Measurements from ENCODE around the gene NUDT9.
"Not testable (repeated sequence)": the region's sequence is repeated elsewhere in the genome, so short reads cannot be mapped to it uniquely, and the experiment has no call there.

NUDT9 gene

DNA sequence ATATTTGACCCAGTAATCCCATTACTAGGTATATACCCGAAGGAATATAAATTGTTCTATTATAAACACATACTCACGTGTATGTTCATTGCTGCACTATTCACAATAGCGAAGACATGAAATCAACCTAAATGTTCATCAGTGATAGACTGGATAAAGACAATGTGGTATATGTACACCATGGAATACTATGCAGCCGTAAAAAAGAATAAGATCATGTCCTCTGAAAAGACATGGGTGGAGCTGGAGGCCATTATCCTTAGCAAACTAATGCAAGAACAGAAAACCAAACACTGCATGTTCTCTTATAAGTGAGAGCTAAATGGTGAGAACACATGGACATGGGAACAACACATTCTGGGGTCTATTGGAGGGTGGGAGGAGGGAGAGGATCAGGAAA, 36.5 kb downstream of the NUDT9 start:
- H3K36me3 ChIP-seq (ENCODE audit: control insufficient read depth, insufficient read depth, low read length): no peaks in the 10 kb centered on the region
- no peak overlapping the region for H3K27ac ChIP-seq (ENCODE audit: low read length)
- no peak overlapping the region for H3K4me3 ChIP-seq (ENCODE audit: low read length)
- no peak for DNase-seq (ENCODE audit: low read depth, low spot score)
- WGBS (ENCODE audit: insufficient coverage, insufficient read length): no CpG with 5 or more reads among the region's 4 CpGs
- H3K27me3 ChIP-seq (ENCODE audit: control insufficient read depth, insufficient read depth, low read length): no peaks in the 10 kb centered on the region
- no peaks in the 10 kb centered on the region for H3K9me3 ChIP-seq (ENCODE audit: control insufficient read depth, insufficient read depth, low read length)
- no peaks in the 10 kb centered on the region for H3K4me1 ChIP-seq (ENCODE audit: control insufficient read depth, insufficient read depth, low read length)

DNA sequence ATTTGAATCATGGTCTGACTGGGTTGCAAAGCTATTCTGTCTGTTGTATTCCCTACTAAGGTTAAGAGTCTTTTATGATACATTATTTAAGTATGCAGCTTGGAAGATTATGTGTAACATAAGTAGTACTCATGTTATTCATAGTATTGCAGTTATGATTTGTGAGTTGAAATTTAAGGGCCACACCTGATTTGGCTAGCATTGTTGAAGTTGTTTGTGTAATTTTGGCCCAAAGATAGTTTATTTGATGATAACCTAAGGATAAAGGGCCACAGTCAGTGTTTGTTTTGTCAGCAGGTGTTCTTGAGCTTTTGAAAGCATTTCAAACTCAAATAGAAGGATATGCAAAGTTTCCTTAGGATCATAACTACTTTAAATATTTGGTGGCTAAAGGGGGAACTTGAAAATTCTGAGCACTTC, 38.9 kb downstream of the NUDT9 start:
- no peak overlapping the region for H3K4me3 ChIP-seq (ENCODE audit: low read length)
- H3K4me1 ChIP-seq (ENCODE audit: control insufficient read depth, insufficient read depth, low read length): no peaks in the 10 kb centered on the region
- no peak for DNase-seq (ENCODE audit: low read depth, low spot score)
- no peaks in the 10 kb centered on the region for H3K27me3 ChIP-seq (ENCODE audit: control insufficient read depth, insufficient read depth, low read length)
- no peak overlapping the region for H3K27ac ChIP-seq (ENCODE audit: low read length)
- H3K36me3 ChIP-seq (ENCODE audit: control insufficient read depth, insufficient read depth, low read length): no peaks in the 10 kb centered on the region
- H3K9me3 ChIP-seq (ENCODE audit: control insufficient read depth, insufficient read depth, low read length): no peaks in the 10 kb centered on the region

DNA sequence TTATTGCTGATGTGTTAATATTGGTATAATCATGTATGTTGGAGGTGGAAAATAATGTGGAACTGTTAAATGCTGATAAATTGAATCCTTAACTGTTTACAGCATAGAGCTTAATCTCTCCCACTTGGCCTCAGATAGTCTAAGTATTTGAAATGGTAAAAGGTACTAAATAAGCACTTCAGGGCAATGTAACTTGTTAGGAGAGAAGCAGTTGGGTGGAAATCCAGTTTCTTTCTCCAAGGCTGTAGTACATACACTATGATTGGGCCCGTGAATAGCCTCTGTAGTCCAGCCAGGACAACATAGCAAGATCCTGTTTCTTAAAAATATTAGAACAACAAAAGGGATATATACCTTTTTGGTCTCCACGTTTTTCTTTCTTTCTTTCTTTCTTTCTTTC, 39.7 kb downstream of the NUDT9 start:
- no peaks in the 10 kb centered on the region for H3K27me3 ChIP-seq (ENCODE audit: control insufficient read depth, insufficient read depth, low read length)
- H3K9me3 ChIP-seq (ENCODE audit: control insufficient read depth, insufficient read depth, low read length): no peaks in the 10 kb centered on the region
- no peak overlapping the region for H3K4me3 ChIP-seq (ENCODE audit: low read length)
- no peak for DNase-seq (ENCODE audit: low read depth, low spot score)
- no peaks in the 10 kb centered on the region for H3K4me1 ChIP-seq (ENCODE audit: control insufficient read depth, insufficient read depth, low read length)
- WGBS (ENCODE audit: insufficient coverage, insufficient read length): no CpG with 5 or more reads among the region's 2 CpGs
- H3K27ac ChIP-seq (ENCODE audit: low read length): no peak overlapping the region
- no peaks in the 10 kb centered on the region for H3K36me3 ChIP-seq (ENCODE audit: control insufficient read depth, insufficient read depth, low read length)

DNA sequence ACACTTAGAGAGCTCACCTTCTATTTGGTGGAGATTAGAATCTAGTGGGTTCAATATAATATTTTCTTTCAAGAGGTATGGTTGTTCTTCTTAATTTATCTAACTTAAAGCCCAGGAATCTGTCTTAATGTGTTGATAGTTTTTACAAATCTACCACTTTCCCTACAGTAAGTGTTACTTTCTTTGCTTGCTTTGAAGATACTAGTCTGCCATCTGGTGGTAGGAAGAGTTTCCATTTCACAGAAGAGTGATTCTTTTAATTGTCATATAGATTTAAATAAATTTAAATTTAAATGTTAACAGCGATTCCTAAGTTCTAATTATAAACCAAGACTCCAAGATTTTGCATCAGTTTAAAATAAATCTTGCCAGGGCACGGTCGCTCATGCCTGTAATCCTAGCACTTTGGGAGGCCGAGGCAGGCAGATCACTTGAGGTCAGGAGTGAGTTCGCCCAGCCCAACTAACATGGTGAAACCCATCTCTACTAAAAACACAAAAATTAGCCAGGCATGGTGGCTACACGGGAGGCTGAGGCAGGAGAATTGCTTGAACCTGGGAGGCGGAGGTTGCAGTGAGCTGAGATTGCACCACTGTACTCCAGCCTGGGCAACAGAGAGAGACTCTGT, 43.5 kb downstream of the NUDT9 start:
- peak; percentile 7 for DNase-seq (ENCODE audit: low read depth, low spot score)
- no peaks in the 10 kb centered on the region for H3K4me1 ChIP-seq (ENCODE audit: control insufficient read depth, insufficient read depth, low read length)
- no peaks in the 10 kb centered on the region for H3K27me3 ChIP-seq (ENCODE audit: control insufficient read depth, insufficient read depth, low read length)
- H3K36me3 ChIP-seq (ENCODE audit: control insufficient read depth, insufficient read depth, low read length): no peaks in the 10 kb centered on the region
- H3K27ac ChIP-seq (ENCODE audit: low read length): no peak overlapping the region
- no CpG with 5 or more reads among the region's 7 CpGs for WGBS (ENCODE audit: insufficient coverage, insufficient read length)
- H3K9me3 ChIP-seq (ENCODE audit: control insufficient read depth, insufficient read depth, low read length): no peaks in the 10 kb centered on the region
- no peak overlapping the region for H3K4me3 ChIP-seq (ENCODE audit: low read length)

DNA sequence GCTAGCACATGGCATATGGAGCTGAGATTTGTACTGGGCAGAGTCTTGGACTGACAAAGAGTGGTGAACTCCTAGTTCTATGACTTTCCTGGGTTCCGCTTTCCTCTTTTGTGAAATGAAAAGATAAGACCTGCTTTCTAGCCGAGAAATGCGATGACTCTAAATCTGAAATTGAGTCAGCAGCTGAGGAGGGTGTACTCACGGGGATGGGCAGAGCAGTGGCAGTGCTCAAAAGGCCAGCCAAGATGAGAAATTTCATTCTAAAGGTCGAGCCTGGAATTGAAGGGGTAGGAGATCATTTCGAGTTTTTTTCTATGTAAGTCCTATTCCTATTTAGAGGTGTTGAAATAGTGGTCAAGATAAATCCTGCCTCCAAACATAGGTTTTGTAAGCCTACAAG, 47.0 kb downstream of the NUDT9 start:
- no peak overlapping the region for H3K4me3 ChIP-seq (ENCODE audit: low read length)
- DNase-seq (ENCODE audit: low read depth, low spot score): no peak
- WGBS (ENCODE audit: insufficient coverage, insufficient read length): no CpG with 5 or more reads among the region's 6 CpGs
- H3K36me3 ChIP-seq (ENCODE audit: control insufficient read depth, insufficient read depth, low read length): no peaks in the 10 kb centered on the region
- no peak overlapping the region for H3K27ac ChIP-seq (ENCODE audit: low read length)
- no peaks in the 10 kb centered on the region for H3K9me3 ChIP-seq (ENCODE audit: control insufficient read depth, insufficient read depth, low read length)
- no peaks in the 10 kb centered on the region for H3K27me3 ChIP-seq (ENCODE audit: control insufficient read depth, insufficient read depth, low read length)
- H3K4me1 ChIP-seq (ENCODE audit: control insufficient read depth, insufficient read depth, low read length): no peaks in the 10 kb centered on the region

- no peaks in the 10 kb centered on the region for H3K27me3 ChIP-seq (ENCODE audit: control insufficient read depth, insufficient read depth, low read length)
- peaks cover 5% of the 10 kb centered on the region; the same call in 1 of the 2 replicates for H3K4me1 ChIP-seq (ENCODE audit: control insufficient read depth, insufficient read depth, low read length)
- H3K9me3 ChIP-seq (ENCODE audit: control insufficient read depth, insufficient read depth, low read length): no peaks in the 10 kb centered on the region
- no peak overlapping the region for H3K27ac ChIP-seq (ENCODE audit: low read length)
- DNase-seq (ENCODE audit: low read depth, low spot score): no peak
- WGBS (ENCODE audit: insufficient coverage, insufficient read length): no CpG with 5 or more reads among the region's 3 CpGs
- H3K4me3 ChIP-seq (ENCODE audit: low read length): no peak overlapping the region
- no peaks in the 10 kb centered on the region for H3K36me3 ChIP-seq (ENCODE audit: control insufficient read depth, insufficient read depth, low read length)
Measured at GRCh38 chr4:87476934-87477333, 54.6 kb downstream of the NUDT9 start.

DNA sequence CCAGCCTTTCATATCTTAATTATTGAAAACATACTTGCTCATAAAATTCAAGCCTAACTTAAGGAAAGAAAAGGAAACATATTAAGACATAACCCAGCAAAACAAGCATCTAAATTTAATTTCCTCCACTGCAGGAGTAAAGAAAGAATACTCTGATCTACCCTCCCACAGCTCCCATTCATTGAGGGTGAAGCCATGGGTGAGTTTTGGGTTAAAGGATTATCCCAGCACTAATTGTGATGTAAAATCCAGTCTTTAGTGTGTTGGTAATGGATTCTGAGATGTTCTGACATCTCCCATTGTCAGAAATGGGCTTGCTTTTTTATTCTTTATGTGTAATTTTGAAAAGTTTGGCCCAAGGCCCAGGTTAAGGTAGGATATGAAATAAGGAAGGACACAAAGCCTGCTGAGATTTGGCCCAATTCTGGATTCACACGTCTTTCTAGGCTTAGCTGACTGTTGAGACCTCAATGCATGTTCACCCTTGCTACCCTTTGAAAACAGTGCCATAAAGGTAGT, 56.4 kb downstream of the NUDT9 start:
- no CpG with 5 or more reads among the region's 1 CpG for WGBS (ENCODE audit: insufficient coverage, insufficient read length)
- H3K4me1 ChIP-seq (ENCODE audit: control insufficient read depth, insufficient read depth, low read length): peaks cover 5% of the 10 kb centered on the region; the same call in 1 of the 2 replicates
- H3K27me3 ChIP-seq (ENCODE audit: control insufficient read depth, insufficient read depth, low read length): no peaks in the 10 kb centered on the region
- no peaks in the 10 kb centered on the region for H3K9me3 ChIP-seq (ENCODE audit: control insufficient read depth, insufficient read depth, low read length)
- no peak overlapping the region for H3K27ac ChIP-seq (ENCODE audit: low read length)
- no peaks in the 10 kb centered on the region for H3K36me3 ChIP-seq (ENCODE audit: control insufficient read depth, insufficient read depth, low read length)
- no peak for DNase-seq (ENCODE audit: low read depth, low spot score)
- no peak overlapping the region for H3K4me3 ChIP-seq (ENCODE audit: low read length)

DNA sequence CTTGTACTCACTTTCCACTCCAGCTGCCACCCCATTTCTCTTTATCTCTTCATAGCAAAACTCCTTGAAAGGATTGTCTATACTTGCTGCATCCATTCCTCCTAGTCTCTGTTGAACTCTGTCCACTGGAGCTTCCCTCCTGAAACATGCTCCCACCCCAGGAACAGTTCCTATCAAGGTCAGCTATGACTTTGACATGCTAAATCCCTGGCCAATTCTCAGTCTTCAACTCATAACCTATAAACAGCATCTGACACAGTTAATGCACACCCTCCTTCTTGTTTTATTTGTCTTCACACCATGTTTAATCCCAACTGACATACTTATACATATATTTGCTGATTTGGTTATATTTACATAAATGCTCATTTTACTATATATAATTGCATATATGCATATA, 59.0 kb downstream of the NUDT9 start:
- no peak for DNase-seq (ENCODE audit: low read depth, low spot score)
- H3K36me3 ChIP-seq (ENCODE audit: control insufficient read depth, insufficient read depth, low read length): no peaks in the 10 kb centered on the region
- H3K9me3 ChIP-seq (ENCODE audit: control insufficient read depth, insufficient read depth, low read length): no peaks in the 10 kb centered on the region
- peaks cover 5% of the 10 kb centered on the region; the same call in 1 of the 2 replicates for H3K4me1 ChIP-seq (ENCODE audit: control insufficient read depth, insufficient read depth, low read length)
- H3K27me3 ChIP-seq (ENCODE audit: control insufficient read depth, insufficient read depth, low read length): no peaks in the 10 kb centered on the region
- H3K4me3 ChIP-seq (ENCODE audit: low read length): no peak overlapping the region
- no peak overlapping the region for H3K27ac ChIP-seq (ENCODE audit: low read length)

DNA sequence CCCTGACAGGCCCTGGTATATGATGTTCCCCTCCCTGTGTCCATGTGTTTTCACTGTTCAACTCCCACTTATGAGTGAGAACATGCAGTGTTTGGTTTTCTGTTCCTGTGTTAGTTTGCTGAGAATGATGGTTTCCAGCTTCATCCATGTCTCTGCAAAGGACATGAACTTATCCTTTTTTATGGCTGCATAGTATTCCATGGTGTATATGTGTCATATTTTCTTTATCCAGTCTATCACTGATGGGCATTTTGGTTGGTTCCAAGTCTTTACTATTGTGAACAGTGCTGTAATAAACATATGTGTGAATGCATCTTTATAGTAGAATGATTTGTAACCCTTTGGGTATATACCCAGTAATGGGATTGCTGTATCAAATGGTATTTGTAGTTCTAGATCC, 60.9 kb downstream of the NUDT9 start:
- not testable (repeated sequence) for H3K27ac ChIP-seq (ENCODE audit: low read length)

GRCh38 chr4:87488666-87489065, 66.3 kb downstream of the NUDT9 start:
- not testable (repeated sequence) for H3K27me3 ChIP-seq (ENCODE audit: control insufficient read depth, insufficient read depth, low read length); DNase-seq (ENCODE audit: low read depth, low spot score); H3K4me3 ChIP-seq (ENCODE audit: low read length); H3K36me3 ChIP-seq (ENCODE audit: control insufficient read depth, insufficient read depth, low read length); H3K9me3 ChIP-seq (ENCODE audit: control insufficient read depth, insufficient read depth, low read length); H3K27ac ChIP-seq (ENCODE audit: low read length); H3K4me1 ChIP-seq (ENCODE audit: control insufficient read depth, insufficient read depth, low read length)
- WGBS (ENCODE audit: insufficient coverage, insufficient read length): no CpG with 5 or more reads among the region's 4 CpGs

More for the DNA sequence above, 60.9 kb downstream of the NUDT9 start:
- DNase-seq (ENCODE audit: low read depth, low spot score); H3K36me3 ChIP-seq (ENCODE audit: control insufficient read depth, insufficient read depth, low read length); H3K27me3 ChIP-seq (ENCODE audit: control insufficient read depth, insufficient read depth, low read length); H3K4me3 ChIP-seq (ENCODE audit: low read length); H3K9me3 ChIP-seq (ENCODE audit: control insufficient read depth, insufficient read depth, low read length); H3K4me1 ChIP-seq (ENCODE audit: control insufficient read depth, insufficient read depth, low read length): not testable (repeated sequence)

GRCh38 chr4:87489678-87490077, 67.3 kb downstream of the NUDT9 start:
- H3K4me1 ChIP-seq (ENCODE audit: control insufficient read depth, insufficient read depth, low read length): no peaks in the 10 kb centered on the region
- no peak overlapping the region for H3K27ac ChIP-seq (ENCODE audit: low read length)
- H3K4me3 ChIP-seq (ENCODE audit: low read length): no peak overlapping the region
- no CpG with 5 or more reads among the region's 2 CpGs for WGBS (ENCODE audit: insufficient coverage, insufficient read length)
- no peaks in the 10 kb centered on the region for H3K9me3 ChIP-seq (ENCODE audit: control insufficient read depth, insufficient read depth, low read length)
- no peak for DNase-seq (ENCODE audit: low read depth, low spot score)
- H3K27me3 ChIP-seq (ENCODE audit: control insufficient read depth, insufficient read depth, low read length): no peaks in the 10 kb centered on the region
- H3K36me3 ChIP-seq (ENCODE audit: control insufficient read depth, insufficient read depth, low read length): peaks cover 4% of the 10 kb centered on the region; the same call in 1 of the 2 replicates
